Liver (tissue), 9 donors: Measurements from ENCODE around the gene C2CD2. TPM values are rescaled to one million over a fixed set of nuclear protein-coding genes. Genes with fewer than 3 reads are reported as not detected.

Source experiments
- DNase-seq: peaks from one replicate; pipeline ENCODE4 v3.0.0-alpha.2; 2017; ENCODE audit warnings: low spot score
- H3K27ac ChIP-seq, 2 donors: one replicate each; pipeline ENCODE4 v1.7.0; 2013; ENCODE audit warnings: inconsistent platforms in 2 of 2, low read length in 2 of 2, control low read depth in 1 of 2, low read depth in 1 of 2, mild to moderate bottlenecking in 1 of 2
- H3K27me3 ChIP-seq, 4 donors: one replicate each; pipeline versions ENCODE4 v1.6.1 to v1.7.0; 2013; ENCODE audit warnings: low read length in 3 of 4, inconsistent platforms in 1 of 4, mild to moderate bottlenecking in 1 of 4, moderate library complexity in 1 of 4; ENCODE audit not compliant: control insufficient read depth in 4 of 4, insufficient read depth in 4 of 4
- H3K36me3 ChIP-seq, 4 donors: one replicate each; pipeline versions ENCODE4 v1.6.1 to v1.7.0; 2013; ENCODE audit warnings: low read length in 3 of 4, mild to moderate bottlenecking in 3 of 4, low read depth in 1 of 4, moderate library complexity in 1 of 4; ENCODE audit not compliant: control insufficient read depth in 4 of 4, insufficient read depth in 3 of 4
- H3K4me1 ChIP-seq, 4 donors: one replicate each; pipeline versions ENCODE4 v1.6.1 to v1.7.0; 2013; ENCODE audit warnings: low read length in 3 of 4, mild to moderate bottlenecking in 3 of 4, moderate library complexity in 1 of 4; ENCODE audit not compliant: control insufficient read depth in 4 of 4, insufficient read depth in 4 of 4
- H3K4me3 ChIP-seq, 3 donors: one replicate each; pipeline versions ENCODE4 v1.6.1 to v1.7.0; 2013; ENCODE audit warnings: low read length in 3 of 3, control low read depth in 1 of 3, low read depth in 1 of 3, mild to moderate bottlenecking in 1 of 3
- H3K9ac ChIP-seq, 2 donors: one replicate each; pipeline ENCODE4 v1.7.0; 2013; ENCODE audit warnings: low read length in 2 of 2, mild to moderate bottlenecking in 2 of 2, moderate library complexity in 2 of 2, control low read depth in 1 of 2, low read depth in 1 of 2
- H3K9me3 ChIP-seq, 4 donors: one replicate each; pipeline versions ENCODE4 v1.6.1 to v1.7.0; 2013; ENCODE audit warnings: low read length in 3 of 4; ENCODE audit not compliant: control insufficient read depth in 4 of 4
- EGR1 ChIP-seq, 2 donors: IDR thresholded peaks; 2 replicates each; pipeline ENCODE4 v1.6.1; 2016 to 2018; ENCODE audit warnings: antibody characterized with exemption in 2 of 2, low read depth in 2 of 2
- FOXA2 ChIP-seq: IDR thresholded peaks from 2 replicates; pipeline ENCODE4 v1.6.1; 2016; ENCODE audit warnings: antibody characterized with exemption
- HNF4G ChIP-seq: IDR thresholded peaks from 2 replicates; pipeline ENCODE4 v1.6.1; 2016; ENCODE audit warnings: antibody characterized with exemption
- NR2F2 ChIP-seq: IDR thresholded peaks from 2 replicates; pipeline ENCODE4 v1.6.1; 2016; ENCODE audit warnings: antibody characterized with exemption
- RAD21 ChIP-seq, 2 donors: IDR thresholded peaks; 2 replicates each; pipeline ENCODE4 v1.6.1; 2016; ENCODE audit warnings: antibody characterized with exemption in 2 of 2, mild to moderate bottlenecking in 2 of 2
- SP1 ChIP-seq: IDR thresholded peaks from 2 replicates; pipeline ENCODE4 v1.6.1; 2018; ENCODE audit warnings: antibody characterized with exemption, mild to moderate bottlenecking
- YY1 ChIP-seq: IDR thresholded peaks from 2 replicates; pipeline ENCODE4 v1.6.1; 2016; ENCODE audit warnings: antibody characterized with exemption, mild to moderate bottlenecking
- ZBTB33 ChIP-seq: IDR thresholded peaks from 2 replicates; pipeline ENCODE4 v1.6.1; 2016; ENCODE audit warnings: antibody characterized with exemption
- WGBS: extraction: QIAGEN DNeasy Blood & Tissue Kit; methylation state at CpG from one replicate; pipeline ENCODE4 v1.1.7; 2013; 5-methylcytosine and 5-hydroxymethylcytosine counted together
- polyA plus RNA-seq, 2 donors: library from polyadenylated mRNA; stranded (reverse) in 1 of 2; unstranded in 1 of 2; fragments of 200-250 nt in 1 of 2; fragments of >200 nt in 1 of 2; fragmentation: Nextera tagmentation in 1 of 2; extraction: Ambion mirVana in 1 of 2; gene quantifications; one replicate each; pipeline versions ENCODE4 v1.2.1 to v1.2.3, GENCODE V29; 2013 to 2015
- total RNA-seq, 2 donors: library from RNA; depleted of rRNA; stranded (reverse); fragments of >200 nt; gene quantifications; one replicate each; pipeline ENCODE4 v1.2.3, GENCODE V29; 2014
- TF ChIP-seq, protein P1 (sequence below): IDR thresholded peaks from 2 replicates; pipeline ENCODE4 v1.6.1; 2016; ENCODE audit warnings: antibody characterized with exemption, mild to moderate bottlenecking
- TF ChIP-seq, protein P2 (sequence below): IDR thresholded peaks from 2 replicates; pipeline ENCODE4 v1.6.1; 2016; ENCODE audit warnings: antibody characterized with exemption
- donor health status: healthy.
- donor health status: healthy.
- donor health status: healthy.
- donor health status: healthy.
- donor health status: healthy.

C2CD2 gene
- total and polyA plus RNA-seq, 4 donors = 2.9 to 17.9 (median 6.0) TPM

DNA sequence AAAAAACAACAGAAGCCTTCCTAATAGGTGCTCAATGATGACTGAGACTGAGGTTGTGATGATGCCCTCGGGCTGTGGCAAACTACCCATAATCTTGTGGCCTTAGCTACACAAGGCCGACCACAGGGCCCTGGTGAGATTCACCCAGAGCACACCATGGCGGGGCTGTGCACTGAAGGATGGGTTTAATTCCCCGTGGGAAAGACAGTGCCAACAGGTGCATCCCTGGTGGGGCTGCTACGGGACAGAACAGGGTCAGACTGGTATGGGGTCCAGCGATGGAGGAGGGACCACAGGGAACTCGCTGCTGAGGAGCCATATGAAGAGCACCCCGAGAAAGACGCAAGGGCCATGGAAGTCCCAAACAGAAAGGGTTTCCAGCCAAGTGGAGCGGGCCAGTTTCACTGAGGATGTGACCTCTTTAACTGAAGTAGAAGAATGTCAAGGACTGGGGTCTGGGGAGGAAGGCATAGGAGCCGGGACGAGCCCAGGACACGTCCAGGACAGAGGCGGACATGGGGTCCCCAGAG, 96.0 kb downstream of the C2CD2 start:
- no peak overlapping the region for H3K4me3 ChIP-seq
- WGBS = 98% methylated on average over 14 of the region's 14 CpGs

DNA sequence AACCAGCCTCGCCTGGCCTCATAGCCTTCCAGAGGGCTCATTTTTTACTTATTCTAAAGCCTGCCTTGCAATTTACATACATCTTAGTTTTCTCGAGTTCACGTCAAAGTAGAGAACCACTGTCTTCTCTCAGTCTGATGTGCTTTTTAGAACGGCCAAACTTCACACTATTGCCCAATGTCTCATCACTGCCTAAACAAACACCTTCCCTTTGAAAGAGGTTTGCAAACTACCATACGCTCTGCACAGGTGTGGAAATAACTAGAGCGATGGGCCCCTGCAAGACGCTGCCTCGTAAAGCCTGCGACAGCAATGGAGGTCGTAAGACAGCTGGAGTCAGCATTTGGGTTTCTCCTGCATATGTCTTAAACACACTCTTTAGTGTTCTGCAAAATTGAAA, 97.2 kb downstream of the C2CD2 start:
- Histone ChIP-seq H3K27ac (no peak overlapping the region), H3K4me1 (no peaks in the 10 kb centered on the region), H3K36me3 (peaks cover 6 to 33% (median 14%) of the 10 kb centered on the region in 4 donors), H3K9ac (no peak overlapping the region), H3K9me3 (no peaks in the 10 kb centered on the region), H3K4me3 (no peak overlapping the region), H3K27me3 (no peaks in the 10 kb centered on the region)
- WGBS = 75% methylated on average over 10 of the region's 10 CpGs
- TF ChIP-seq FOXA2 (no peak), NR2F2 (no peak), RAD21 (IDR thresholded peaks at IDR 0.05) (no peak)
- TF ChIP-seq, protein P1, sequence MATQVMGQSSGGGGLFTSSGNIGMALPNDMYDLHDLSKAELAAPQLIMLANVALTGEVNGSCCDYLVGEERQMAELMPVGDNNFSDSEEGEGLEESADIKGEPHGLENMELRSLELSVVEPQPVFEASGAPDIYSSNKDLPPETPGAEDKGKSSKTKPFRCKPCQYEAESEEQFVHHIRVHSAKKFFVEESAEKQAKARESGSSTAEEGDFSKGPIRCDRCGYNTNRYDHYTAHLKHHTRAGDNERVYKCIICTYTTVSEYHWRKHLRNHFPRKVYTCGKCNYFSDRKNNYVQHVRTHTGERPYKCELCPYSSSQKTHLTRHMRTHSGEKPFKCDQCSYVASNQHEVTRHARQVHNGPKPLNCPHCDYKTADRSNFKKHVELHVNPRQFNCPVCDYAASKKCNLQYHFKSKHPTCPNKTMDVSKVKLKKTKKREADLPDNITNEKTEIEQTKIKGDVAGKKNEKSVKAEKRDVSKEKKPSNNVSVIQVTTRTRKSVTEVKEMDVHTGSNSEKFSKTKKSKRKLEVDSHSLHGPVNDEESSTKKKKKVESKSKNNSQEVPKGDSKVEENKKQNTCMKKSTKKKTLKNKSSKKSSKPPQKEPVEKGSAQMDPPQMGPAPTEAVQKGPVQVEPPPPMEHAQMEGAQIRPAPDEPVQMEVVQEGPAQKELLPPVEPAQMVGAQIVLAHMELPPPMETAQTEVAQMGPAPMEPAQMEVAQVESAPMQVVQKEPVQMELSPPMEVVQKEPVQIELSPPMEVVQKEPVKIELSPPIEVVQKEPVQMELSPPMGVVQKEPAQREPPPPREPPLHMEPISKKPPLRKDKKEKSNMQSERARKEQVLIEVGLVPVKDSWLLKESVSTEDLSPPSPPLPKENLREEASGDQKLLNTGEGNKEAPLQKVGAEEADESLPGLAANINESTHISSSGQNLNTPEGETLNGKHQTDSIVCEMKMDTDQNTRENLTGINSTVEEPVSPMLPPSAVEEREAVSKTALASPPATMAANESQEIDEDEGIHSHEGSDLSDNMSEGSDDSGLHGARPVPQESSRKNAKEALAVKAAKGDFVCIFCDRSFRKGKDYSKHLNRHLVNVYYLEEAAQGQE = no peak
- TF ChIP-seq, protein P2, sequence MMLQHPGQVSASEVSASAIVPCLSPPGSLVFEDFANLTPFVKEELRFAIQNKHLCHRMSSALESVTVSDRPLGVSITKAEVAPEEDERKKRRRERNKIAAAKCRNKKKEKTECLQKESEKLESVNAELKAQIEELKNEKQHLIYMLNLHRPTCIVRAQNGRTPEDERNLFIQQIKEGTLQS = no peak
- DNase-seq = no peak

More for the DNA sequence above, 96.0 kb downstream of the C2CD2 start:
- Histone ChIP-seq H3K9ac (no peak overlapping the region), H3K27ac (no peak overlapping the region), H3K27me3 (no peaks in the 10 kb centered on the region), H3K36me3 (peaks cover 6 to 29% (median 13%) of the 10 kb centered on the region in 4 donors), H3K9me3 (no peaks in the 10 kb centered on the region), H3K4me1 (no peaks in the 10 kb centered on the region)
- no peak for DNase-seq
- TF ChIP-seq ZBTB33 (no peak), YY1 (no peak), NR2F2 (no peak), HNF4G (no peak), EGR1 (IDR thresholded peaks at IDR 0.05; ENCODE audit: low read depth in 2 of 2) (no peak), SP1 (no peak), FOXA2 (no peak)
- TF ChIP-seq, protein P1 = no peak
